A549 (cell line): ENCODE results near the gene CIBAR2.

Experiments
- CHD2 ChIP-seq: fragments of 150-350 bp; IDR thresholded peaks from 2 replicates; pipeline ENCODE4 v1.6.1; 2014; ENCODE audit warnings: low read length; ENCODE audit not compliant: partially characterized antibody
- FOSL2 ChIP-seq, 2 experiments: fragments of 450-650 bp in 1 of 2; fragments of >200 bp in 1 of 2; sonication (Bioruptor Twin) in 1 of 2; formaldehyde crosslinking; IDR thresholded peaks; 2 replicates each; pipeline versions ENCODE4 v1.5.0 to v1.6.1; 2016 to 2020; ENCODE audit warnings: mild to moderate bottlenecking in 1 of 2, moderate library complexity in 1 of 2
- HOXA7 ChIP-seq: fragments of 250-450 bp; sonication (Bioruptor Pico); IDR thresholded peaks from 2 replicates; pipeline ENCODE4 v1.5.0; 2020; ENCODE audit warnings: mild to moderate bottlenecking, moderate library complexity
- KDM1A ChIP-seq: fragments of 200-600 bp; sonication (generic); IDR thresholded peaks from 2 replicates; pipeline ENCODE4 v1.6.1; 2016; ENCODE audit warnings: low read depth, mild to moderate bottlenecking
- TF ChIP-seq, protein P1 (sequence below): fragments of >200 bp; sonication (Bioruptor Twin); formaldehyde crosslinking; IDR thresholded peaks from 3 replicates; pipeline ENCODE4 v1.5.1; 2016

DNA sequence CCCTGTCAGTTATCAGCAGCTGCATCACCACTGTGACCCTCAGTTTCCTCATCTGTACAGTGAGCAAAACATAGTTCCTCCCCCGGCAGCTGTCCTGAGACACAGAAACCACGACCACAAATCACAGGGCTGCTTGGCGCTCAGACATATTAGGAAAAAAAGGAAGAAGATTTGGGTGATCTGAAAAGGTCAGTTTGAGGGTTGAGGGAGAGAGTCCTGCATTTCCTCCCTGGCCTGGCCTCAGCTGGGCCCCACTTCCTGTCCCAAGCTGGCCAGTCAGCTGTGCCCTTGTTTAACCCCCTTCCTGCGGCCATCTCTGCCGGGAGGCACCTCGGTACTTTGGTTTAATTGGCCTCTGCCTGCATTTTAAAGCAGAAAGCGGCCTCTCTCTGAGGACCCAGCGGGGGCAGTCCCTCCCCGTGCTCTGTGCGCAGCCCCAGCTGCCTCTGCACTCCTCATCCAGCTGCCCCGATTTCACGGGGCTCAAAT is 24.0 kb upstream of the CIBAR2 start:
- TF ChIP-seq KDM1A: no peak
- no peak for TF ChIP-seq CHD2
- TF ChIP-seq, protein P1, sequence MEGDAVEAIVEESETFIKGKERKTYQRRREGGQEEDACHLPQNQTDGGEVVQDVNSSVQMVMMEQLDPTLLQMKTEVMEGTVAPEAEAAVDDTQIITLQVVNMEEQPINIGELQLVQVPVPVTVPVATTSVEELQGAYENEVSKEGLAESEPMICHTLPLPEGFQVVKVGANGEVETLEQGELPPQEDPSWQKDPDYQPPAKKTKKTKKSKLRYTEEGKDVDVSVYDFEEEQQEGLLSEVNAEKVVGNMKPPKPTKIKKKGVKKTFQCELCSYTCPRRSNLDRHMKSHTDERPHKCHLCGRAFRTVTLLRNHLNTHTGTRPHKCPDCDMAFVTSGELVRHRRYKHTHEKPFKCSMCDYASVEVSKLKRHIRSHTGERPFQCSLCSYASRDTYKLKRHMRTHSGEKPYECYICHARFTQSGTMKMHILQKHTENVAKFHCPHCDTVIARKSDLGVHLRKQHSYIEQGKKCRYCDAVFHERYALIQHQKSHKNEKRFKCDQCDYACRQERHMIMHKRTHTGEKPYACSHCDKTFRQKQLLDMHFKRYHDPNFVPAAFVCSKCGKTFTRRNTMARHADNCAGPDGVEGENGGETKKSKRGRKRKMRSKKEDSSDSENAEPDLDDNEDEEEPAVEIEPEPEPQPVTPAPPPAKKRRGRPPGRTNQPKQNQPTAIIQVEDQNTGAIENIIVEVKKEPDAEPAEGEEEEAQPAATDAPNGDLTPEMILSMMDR: no peak
- TF ChIP-seq HOXA7 (CRISPR knock-in tag): no peak
- no peak for TF ChIP-seq FOSL2 (IDR thresholded peaks at IDR 0.05)
- TF ChIP-seq FOSL2 (CRISPR knock-in tag; IDR thresholded peaks at IDR 0.05): no peak
